ENCODE data around the gene SPATA33.

SPATA33 gene

GRCh38 chr16:89711601-89712273 is 54.1 kb downstream of the SPATA33 start:
- DNase-seq (ENCODE audit: extremely low spot score) = peak; percentile 96
- TF ChIP-seq CTCF (IDR thresholded peaks at IDR 0.05; ENCODE audit: control extremely low read depth, extremely low read depth, low read depth, missing control alignments) = no peak
- CTCF ChIA-PET = interaction anchor here (1.4 to 4.3 kb wide), 3 partner anchors 12 to 149 kb away, joined by 3 to 24 read pairs (median 6); partner anchors contain the start of gene SPATA2L
- POLR2A ChIA-PET = interaction anchor here (0.6 kb wide), 1 partner anchor 128 kb away, joined by 3 read pairs; no protein-coding TSS in a partner anchor

GRCh38 chr16:89712274-89712781 is 54.7 kb downstream of the SPATA33 start:
- POLR2A ChIA-PET = no interaction called here
- DNase-seq (ENCODE audit: extremely low spot score) = no peak
- CTCF ChIA-PET = interaction anchor here (1.1 to 1.9 kb wide), 4 partner anchors 9 to 149 kb away, joined by 3 to 6 read pairs (median 4); partner anchors contain the start of gene SPATA2L
- no peak for TF ChIP-seq CTCF (IDR thresholded peaks at IDR 0.05; ENCODE audit: control extremely low read depth, extremely low read depth, low read depth, missing control alignments)

- ChIA-PET CTCF (interaction anchor here (0.9 to 5.4 kb wide), 7 partner anchors 10 to 145 kb away, joined by 3 to 33 read pairs (median 3); partner anchors contain the start of gene SPATA2L), POLR2A (no interaction called here)
- TF ChIP-seq CTCF (IDR thresholded peaks at IDR 0.05; ENCODE audit: control extremely low read depth, extremely low read depth, low read depth, missing control alignments) = no peak
These were observed 58.9 kb downstream of the SPATA33 start for GRCh38 chr16:89716493-89716892.

GRCh38 chr16:89716916-89717687 is 59.5 kb downstream of the SPATA33 start:
- ChIA-PET CTCF (interaction anchor here (1.0 to 5.4 kb wide), 6 partner anchors 9 to 144 kb away, joined by 3 to 33 read pairs (median 4); partner anchors contain the start of gene SPATA2L), POLR2A (no interaction called here)
- DNase-seq (ENCODE audit: extremely low spot score) = no peak
- TF ChIP-seq CTCF (IDR thresholded peaks at IDR 0.05; ENCODE audit: control extremely low read depth, extremely low read depth, low read depth, missing control alignments) = no peak

More at GRCh38 chr16:89716493-89716892, 58.9 kb downstream of the SPATA33 start:
- no peak for DNase-seq (ENCODE audit: extremely low spot score)

- CTCF ChIA-PET = interaction anchor here (1.0 to 5.4 kb wide), 4 partner anchors 11 to 143 kb away, joined by 3 to 33 read pairs (median 11); partner anchors contain the start of gene SPATA2L
- TF ChIP-seq CTCF (IDR thresholded peaks at IDR 0.05; ENCODE audit: control extremely low read depth, extremely low read depth, low read depth, missing control alignments) = no peak
- POLR2A ChIA-PET = no interaction called here
- DNase-seq (ENCODE audit: extremely low spot score) = no peak
These were observed 60.3 kb downstream of the SPATA33 start for GRCh38 chr16:89717688-89718505.

Data from GM10248 (cell line).